ENCODE results near the gene CD4.
A peak's percentile ranks its signal among the peaks of the same experiment; 100 is the strongest.
"Not testable (repeated sequence)": the region's sequence is repeated elsewhere in the genome, so short reads cannot be mapped to it uniquely, and the experiment has no call there.

CD4 gene

DNA sequence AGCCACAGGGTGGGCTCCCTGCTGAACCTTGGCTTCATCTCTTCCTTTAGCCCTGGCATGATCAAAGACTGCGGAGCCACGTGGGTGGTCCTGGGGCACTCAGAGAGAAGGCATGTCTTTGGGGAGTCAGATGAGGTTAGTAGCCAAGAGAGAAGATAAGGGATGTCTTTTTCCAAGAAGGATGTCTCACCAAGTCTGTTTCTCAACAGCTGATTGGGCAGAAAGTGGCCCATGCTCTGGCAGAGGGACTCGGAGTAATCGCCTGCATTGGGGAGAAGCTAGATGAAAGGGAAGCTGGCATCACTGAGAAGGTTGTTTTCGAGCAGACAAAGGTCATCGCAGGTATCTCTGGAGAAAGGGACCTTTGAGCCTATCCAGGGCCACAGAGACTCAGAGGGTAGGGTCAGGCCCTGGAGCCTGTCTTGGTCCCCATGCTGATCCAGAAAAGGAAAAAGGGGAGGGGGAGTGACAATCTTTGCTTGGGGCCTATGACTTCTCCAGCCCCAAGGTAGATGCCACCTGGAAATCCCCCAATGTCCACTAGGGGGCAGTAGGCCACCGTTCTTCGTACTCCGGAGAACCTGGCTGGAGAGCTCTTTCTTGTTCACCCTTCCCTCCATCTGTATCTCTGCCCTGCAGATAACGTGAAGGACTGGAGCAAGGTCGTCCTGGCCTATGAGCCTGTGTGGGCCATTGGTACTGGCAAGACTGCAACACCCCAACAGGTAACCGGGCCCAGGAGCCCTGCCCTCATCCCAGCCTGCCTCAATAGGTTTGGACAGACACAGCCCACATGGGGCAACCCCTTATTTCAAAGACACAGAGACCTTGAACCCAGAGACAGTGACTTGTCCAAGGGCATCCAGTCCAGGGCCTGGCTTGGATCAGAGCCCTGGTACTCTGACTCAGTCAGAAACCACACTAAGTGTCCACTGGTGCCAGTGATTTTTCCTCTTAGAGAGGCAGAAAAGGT, 80.0 kb downstream of the CD4 start:
- peak; percentile 91 for DNase-seq

DNA sequence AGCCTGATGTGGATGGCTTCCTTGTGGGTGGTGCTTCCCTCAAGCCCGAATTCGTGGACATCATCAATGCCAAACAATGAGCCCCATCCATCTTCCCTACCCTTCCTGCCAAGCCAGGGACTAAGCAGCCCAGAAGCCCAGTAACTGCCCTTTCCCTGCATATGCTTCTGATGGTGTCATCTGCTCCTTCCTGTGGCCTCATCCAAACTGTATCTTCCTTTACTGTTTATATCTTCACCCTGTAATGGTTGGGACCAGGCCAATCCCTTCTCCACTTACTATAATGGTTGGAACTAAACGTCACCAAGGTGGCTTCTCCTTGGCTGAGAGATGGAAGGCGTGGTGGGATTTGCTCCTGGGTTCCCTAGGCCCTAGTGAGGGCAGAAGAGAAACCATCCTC, 81.0 kb downstream of the CD4 start:
- not testable (repeated sequence) for DNase-seq

All from activated CD8-positive, alpha-beta memory T cell treated with anti-CD3 and anti-CD28 coated beads for 24 hours (primary cell).